ENCODE measurements around the gene MECP2.

DNA sequence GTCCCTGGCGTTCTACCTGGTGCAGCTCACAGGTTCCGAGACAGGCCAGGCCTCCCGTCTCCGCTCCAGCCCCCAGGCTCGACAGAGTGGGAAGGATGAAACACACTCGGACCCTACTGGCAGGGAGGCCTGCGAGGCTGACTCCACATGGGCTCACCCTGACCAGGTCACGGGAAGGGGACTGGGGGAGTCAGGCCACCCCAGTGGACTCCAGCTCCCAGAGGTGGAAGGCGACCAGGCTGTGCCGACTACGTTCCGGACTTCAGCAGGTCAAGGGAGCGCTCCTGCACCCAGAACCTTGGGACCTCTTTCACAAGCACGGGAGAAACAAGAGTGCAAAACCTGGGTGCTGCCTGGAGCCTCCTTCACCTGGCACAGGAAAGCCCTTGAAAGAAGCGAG, 73.2 kb downstream of the MECP2 start:
- TF ChIP-seq, protein P1, sequence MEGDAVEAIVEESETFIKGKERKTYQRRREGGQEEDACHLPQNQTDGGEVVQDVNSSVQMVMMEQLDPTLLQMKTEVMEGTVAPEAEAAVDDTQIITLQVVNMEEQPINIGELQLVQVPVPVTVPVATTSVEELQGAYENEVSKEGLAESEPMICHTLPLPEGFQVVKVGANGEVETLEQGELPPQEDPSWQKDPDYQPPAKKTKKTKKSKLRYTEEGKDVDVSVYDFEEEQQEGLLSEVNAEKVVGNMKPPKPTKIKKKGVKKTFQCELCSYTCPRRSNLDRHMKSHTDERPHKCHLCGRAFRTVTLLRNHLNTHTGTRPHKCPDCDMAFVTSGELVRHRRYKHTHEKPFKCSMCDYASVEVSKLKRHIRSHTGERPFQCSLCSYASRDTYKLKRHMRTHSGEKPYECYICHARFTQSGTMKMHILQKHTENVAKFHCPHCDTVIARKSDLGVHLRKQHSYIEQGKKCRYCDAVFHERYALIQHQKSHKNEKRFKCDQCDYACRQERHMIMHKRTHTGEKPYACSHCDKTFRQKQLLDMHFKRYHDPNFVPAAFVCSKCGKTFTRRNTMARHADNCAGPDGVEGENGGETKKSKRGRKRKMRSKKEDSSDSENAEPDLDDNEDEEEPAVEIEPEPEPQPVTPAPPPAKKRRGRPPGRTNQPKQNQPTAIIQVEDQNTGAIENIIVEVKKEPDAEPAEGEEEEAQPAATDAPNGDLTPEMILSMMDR (conservative IDR thresholded peaks at IDR 0.05; ENCODE audit: low read length) = no peak
- no peak for TF ChIP-seq EZH2phosphoT487 (IDR thresholded peaks at IDR 0.05; ENCODE audit: borderline replicate concordance)
